HG02884 (cell line): ENCODE results near the gene ANKRD12.
A peak's percentile ranks its signal among the peaks of the same experiment; 100 is the strongest.
"Not testable (repeated sequence)": the region's sequence is repeated elsewhere in the genome, so short reads cannot be mapped to it uniquely, and the experiment has no call there.

Source experiments
- ATAC-seq: cut with Tn5 transposase; IDR thresholded peaks from one replicate; pipeline ENCODE4 v1.9.1; 2021; ENCODE audit warnings: mild to moderate bottlenecking, moderate library complexity; ENCODE audit not compliant: unreplicated experiment

ANKRD12 gene

DNA sequence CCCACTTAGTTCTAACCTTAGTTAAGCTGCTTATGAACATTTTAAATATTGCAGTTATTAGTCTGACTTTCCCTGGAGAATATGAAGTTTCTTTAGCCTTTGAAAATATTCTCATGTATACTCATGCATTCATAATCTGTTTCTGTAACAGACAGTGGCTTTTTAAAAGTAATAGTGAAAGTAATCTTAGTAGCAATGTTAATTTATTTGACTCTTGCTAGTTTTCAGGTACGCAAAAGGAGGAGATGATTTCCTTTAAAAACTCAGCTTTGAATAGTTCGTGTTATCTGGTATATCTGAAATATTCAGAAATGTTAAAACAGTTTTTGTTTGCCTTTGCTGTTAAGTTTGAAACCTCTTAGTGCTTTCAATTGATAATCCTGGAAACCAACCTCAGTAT lies 3.8 kb downstream of the ANKRD12 start:
- no peak for ATAC-seq

DNA sequence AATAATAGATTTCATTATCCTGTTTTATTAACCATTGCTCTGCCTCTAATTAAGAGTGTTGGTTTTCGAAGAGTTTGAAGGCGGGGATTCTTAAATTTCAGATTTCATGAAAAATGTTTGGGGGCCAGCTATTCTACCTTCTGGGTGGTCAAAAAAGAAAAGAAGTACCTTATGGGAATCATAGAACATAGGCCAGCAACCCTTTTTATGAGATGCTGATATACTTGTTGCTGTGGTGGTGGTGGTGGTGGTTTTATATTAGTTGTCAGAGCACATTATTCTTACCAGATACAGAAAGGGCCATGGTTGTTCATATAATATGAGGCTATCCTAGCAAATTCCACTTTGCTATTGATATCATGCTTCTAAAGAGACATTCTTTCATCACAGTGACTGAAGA lies 4.4 kb downstream of the ANKRD12 start:
- no peak for ATAC-seq

DNA sequence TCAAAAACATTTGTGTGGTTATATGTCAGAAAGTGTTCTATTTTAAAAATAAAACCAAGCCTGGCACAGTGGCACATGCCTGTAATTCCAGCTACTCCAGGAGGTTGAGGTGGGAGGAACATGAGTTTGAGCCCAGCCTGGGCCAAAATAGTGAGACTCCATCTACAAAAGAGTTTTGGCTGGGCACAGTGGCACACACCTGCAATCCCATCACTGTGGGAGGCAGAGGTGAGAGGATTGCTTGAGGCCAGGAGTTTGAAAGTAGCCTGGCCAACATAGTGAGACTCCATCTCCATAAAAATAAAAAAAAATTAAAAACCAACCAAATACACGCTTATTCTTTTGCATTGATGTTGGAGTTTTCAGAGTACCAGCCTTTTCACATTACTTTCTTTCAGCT lies 9.6 kb downstream of the ANKRD12 start:
- ATAC-seq: no peak

DNA sequence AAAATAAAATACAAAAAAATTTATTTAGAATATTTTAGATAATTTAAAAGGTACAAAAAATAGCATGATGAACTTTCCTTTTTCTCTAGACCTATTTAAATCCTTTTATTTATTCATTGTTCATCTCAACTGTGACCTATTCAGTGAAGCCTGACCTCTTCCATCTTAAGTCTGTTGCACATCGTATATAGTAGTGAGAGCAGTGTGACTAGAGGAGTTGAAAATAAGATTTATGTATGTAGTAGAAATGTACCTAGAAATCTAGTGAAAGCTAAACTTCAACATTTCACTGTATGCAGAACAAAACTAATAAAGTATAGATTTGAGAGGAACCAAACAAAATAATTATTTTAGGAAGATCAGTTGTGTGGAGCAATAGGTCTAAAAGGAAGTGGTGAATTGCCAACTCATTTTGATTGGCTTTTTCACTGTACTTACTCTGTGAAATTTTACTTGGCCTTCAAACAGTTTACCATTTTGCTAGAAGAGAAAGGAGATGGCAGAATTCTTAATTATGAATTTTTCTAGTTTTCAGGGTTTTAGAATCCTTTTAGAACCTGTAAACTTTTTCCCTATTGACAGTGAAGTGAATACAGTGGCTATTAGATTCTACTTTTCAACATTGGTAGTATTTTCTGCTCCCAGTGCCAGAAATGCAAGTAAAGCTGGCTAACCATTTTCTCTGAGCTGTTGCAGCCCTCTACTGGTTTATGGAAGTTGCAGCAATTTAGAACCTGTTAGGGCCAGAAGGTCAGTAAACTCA lies 11.0 kb downstream of the ANKRD12 start:
- peak; percentile 43 for ATAC-seq

DNA sequence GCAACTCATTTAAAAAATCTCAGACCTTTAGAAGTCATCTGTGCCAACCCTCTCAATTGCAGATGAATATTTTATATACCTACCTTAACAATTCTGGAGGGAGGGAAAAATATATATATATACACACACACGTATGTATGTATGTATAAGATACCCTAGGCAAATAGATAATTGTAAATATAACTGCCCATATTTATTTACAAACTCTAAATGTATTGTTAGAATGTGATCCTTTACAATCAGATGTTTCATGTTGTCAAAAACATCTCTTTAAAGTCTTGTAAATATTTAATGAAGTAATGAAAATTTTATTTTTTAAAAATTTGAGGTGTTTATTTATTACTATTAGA lies 11.6 kb downstream of the ANKRD12 start:
- ATAC-seq: no peak

DNA sequence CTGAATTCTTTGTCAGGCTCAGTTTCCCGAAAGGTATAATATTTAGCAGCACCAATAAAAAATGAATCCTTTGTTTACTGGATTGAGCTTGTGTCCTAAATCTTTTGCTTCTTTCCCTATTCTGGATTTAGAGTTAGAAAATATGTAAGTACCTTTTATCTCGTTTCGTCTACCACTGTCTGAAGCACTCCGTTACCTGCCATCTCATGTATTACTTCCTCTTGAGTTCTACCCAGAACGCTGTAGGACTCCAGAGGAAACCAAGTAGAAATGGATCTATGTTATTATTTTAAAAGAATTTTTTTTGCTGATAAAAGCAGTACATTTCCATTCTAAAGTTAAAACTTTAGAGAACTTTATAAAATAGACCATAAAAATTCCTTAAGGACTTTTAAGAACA lies 13.5 kb downstream of the ANKRD12 start:
- ATAC-seq: no peak

GRCh38 chr18:9153256-9153655 lies 16.7 kb downstream of the ANKRD12 start:
- no peak for ATAC-seq

DNA sequence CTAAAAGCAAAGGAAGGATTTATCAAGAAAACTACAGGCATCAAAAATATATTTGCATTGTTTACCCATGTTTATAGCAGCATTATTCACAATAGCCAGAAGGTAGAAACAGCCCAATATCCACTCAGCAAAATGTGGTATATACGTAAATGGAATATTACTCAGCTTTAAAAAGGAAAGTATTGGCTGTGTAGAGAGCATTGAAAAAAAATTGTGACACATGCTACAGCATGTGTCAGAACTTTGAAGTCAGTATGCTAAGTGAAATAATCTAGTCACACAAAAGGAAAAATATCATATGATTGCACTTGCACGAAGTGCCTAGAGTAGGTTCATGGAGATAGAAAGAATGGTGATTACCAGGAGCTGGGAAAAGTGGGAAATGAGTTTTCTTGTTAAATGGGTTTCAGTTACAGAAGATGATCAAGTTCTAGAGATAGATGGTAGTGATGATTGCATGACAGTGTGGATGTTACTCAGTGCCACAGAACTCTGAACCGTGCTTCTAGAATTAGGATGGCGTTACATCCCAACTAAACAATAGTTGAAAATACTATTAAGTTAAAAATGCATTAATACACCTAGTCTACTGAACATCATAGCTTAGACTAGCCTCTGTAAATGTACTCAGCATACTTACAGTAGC lies 20.1 kb downstream of the ANKRD12 start:
- ATAC-seq: no peak

DNA sequence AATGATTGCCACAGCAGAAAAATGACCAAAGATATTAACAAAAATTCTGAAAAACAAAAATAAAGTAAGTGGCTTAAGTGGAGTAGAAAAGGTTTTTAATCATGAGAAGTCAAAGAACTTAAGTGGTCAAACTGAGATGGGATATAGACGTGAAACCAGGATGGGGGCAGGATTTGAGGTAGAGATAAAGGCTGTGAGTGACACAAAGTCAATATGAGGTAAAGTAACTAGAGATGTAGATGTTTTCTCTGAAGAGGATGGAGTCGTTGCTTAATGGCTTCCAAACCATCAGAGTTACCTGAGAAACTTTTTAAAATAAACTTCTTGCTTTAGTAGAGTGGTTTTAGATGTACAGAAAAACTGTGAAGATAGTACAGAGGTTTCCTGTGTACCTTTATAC lies 21.2 kb downstream of the ANKRD12 start:
- ATAC-seq: no peak

DNA sequence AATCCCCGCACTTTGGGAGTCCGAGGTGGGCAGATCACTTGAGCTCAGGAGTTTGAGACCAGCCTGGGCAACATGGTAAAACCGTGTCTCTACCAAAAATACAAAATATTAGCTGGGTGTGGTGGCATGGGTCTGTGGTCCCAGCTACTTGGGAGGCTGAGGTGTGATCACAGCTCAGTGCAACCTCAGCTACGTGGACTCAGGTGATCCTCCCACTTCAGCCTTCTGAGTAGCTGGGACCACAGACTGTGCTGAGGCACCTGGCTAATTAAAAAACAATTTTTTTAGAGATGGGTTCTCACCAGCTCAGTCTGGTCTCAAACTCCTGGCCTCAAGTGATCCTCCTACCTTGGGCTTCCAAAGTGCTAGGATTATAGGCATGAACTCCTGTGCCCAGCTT lies 23.4 kb downstream of the ANKRD12 start:
- no peak for ATAC-seq

DNA sequence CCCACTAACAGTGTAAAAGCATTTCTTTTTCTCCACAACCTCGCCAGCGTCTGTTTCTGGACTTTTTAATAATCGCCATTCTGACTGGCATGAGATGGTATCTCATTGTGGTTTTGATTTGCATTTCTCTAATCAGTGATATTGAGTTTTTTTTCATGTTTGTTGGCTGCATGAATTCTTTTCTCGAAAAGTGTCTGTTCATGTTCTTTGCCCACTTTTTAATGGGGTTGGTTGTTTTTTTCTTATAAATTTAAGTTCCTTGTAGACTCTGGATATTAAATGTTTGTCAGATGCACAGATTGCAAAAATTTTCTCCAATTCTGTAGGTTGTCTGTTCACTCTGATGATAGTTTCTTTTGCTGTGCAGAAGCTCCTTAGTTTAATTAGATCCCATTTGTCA lies 26.1 kb downstream of the ANKRD12 start:
- not testable (repeated sequence) for ATAC-seq

DNA sequence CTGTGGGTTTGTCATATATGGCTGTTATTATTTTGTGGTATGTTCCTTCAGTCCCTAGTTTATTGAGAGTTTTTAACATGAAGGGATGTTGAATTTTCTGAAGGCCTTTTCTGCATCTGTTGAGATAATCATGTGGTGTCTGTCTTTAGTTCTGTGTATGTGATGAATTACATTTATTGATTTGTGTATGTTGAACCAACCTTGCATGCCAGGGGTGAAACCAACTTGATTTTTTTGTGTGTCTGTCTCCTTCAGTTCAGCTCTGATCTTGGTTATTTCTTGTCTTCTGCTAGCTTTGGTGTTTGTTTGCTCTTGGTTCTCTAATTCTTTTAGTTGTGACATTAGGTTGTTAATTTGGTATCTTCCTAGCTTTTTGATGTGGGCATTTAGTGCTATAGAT lies 27.6 kb downstream of the ANKRD12 start:
- ATAC-seq: not testable (repeated sequence)

- not testable (repeated sequence) for ATAC-seq
These were observed 29.3 kb downstream of the ANKRD12 start for GRCh38 chr18:9165883-9166282.

DNA sequence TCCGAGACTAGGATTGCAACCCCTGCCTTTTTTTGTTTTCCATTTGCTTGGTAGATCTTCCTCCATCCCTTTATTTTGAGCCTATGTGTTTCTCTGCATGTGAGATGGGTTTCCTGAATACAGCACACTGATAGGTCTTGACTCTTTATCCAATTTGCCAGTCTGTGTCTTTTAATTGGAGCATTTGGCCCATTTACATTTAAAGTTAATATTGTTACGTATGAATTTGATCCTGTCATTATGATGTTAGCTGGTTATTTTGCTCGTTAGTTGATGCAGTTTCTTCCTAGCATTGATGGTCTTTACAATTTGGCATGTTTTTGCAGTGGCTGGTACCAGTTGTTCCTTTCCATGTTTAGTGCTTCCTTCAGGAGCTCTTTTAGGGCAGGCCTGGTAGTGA lies 32.9 kb downstream of the ANKRD12 start:
- ATAC-seq: not testable (repeated sequence)

DNA sequence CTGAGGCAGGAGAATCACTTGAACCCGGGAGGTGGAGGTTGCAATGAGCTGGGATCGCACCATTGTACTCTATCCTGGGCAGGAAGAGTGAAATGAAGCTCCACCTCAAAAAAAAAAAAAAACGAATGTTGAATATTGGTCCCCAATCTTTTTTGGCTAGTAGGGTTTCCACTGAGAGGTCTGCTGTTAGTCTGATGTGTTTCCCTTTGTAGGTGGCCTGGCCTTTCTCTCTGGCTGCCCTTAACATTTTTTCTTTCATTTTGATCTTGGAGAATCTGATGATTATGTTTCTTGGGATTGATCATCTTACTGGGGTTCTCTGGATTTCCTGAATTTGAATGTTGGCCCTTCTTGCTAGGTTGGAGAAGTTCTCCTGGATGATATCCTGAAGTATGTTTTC lies 35.3 kb downstream of the ANKRD12 start:
- not testable (repeated sequence) for ATAC-seq

DNA sequence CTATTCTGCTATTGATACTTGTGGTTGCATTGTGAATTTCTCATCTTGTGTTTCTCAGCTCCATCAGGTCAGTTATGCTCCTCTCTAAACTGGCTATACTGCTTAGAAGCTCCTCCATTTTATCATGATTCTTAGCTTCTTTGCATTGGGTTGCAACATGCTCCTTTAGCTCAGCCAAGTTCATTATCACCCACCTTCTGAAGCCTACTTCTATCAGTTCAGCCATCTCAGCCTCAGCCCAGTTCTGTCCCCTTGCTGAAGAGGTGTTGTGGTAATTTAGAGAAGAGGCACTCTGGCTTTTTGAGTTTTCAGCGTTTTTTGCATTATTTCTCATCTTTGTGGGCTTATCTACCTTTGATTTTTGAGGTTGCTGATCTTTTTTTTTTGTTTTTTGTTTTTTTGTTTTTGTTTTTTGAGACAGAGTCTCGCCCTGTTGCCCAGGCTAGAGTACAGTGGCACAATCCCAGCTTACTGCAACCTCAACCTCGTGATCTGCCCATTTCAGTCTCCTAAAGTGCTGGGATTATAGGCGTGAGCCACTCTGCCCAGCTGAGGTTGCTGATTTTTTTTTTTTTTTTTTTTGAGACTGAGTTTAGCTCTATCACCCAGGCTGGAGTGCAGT lies 36.0 kb downstream of the ANKRD12 start:
- ATAC-seq: no peak

DNA sequence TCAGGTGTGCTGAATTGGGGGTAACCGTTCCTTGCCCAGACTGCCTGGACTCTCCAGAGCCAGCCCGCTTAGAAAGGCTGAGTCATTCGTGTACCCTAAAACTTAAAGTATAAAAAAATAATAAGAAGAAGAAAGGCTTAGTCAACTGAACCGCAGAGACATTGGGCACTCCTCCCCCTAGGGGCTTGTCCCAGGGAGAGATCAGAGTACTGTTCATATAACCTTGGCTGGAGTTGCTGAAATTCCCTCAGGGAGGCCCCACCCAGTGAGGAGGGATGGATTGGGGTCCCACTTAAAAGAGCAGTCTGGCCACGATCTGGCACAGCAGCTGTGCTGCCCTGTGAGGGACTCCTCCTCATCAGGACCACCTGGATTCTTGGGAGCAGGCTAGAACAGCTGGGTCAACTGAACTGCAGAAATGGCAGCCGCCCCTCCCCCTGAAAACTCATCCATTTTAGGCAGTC lies 37.2 kb downstream of the ANKRD12 start:
- ATAC-seq: no peak

DNA sequence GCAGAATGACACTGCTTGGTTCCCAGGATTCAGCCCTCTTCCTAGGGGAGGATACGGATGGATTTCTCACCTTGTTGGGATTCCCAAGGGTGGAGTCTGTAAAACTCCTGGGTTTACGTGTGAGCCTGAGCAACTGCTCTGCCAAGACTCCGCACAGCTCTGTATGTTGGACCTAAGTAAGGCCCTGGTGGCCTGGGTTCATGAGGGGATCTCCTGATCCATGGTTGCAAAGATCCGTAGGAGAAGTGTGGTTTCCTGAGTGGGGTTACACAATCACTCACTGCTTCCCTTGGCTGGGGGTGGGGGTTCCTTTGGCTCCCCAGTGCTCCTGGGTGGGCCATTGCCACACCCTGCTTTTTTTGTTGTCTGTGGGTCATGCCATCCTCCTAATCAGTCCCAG lies 37.7 kb downstream of the ANKRD12 start:
- ATAC-seq: no peak

DNA sequence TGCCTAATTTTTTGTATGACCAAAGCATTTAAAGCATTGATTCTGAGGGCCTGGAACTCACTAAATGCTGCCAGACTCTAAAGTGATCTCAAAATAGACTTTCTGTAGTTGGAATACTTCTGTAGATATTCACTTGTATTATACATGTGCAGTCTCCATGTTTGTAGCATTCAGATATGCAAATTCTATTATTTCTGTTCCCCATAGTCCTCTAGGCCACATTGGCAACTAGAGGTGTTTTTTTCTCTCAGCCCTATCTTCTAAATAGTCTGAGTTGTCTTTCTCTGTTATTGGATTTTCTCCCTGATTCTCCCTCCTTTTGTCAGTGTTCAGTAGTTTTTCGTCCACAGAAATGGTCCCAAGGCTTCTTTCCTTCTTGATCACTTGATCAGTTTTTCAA lies 38.5 kb downstream of the ANKRD12 start:
- no peak for ATAC-seq

- no peak for ATAC-seq
These were observed 40.5 kb downstream of the ANKRD12 start for GRCh38 chr18:9177031-9177430.

DNA sequence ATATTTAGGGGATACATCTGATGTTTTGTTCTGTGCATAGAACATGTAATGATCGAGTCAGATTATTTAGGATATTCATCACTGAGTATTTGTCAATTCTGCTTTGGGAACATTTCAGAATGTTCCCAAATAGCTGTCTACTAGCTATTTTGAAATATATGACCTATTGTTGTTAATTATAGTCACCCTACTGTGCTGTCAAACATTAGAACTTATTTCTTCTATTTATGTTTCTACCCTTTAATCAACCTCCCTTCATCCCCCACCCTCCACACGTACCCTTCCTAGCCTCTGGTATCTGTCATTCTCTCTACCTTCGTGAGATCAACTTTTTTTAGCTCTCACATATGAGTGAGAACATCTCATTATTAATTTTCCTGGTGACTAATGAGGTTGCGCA lies 40.9 kb downstream of the ANKRD12 start:
- no peak for ATAC-seq

DNA sequence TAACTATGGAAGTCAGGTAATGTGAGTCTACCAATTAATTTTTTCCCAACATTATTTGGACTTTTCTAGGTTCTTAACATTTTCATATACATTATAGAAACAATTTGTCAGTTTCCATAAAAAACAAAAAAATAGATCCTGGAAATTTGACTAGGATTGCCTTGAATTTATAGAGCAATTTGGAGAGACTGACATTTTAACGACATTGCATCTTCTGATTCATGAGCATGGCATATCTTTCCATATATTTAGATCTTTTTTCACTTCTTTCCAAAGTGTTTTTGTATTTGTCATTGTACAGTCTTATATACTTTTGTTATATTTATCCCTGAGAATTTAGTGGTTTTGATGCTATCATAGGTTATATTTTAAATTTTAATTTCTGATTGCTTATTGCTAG lies 42.0 kb downstream of the ANKRD12 start:
- no peak for ATAC-seq
